HEK293 (cell line): ENCODE data around the gene RAET1G.

Experiments
- EGR2 ChIP-seq: fragments of 450-650 bp; formaldehyde crosslinking; IDR thresholded peaks from 2 replicates; pipeline ENCODE4 v1.5.1; 2016; ENCODE audit warnings: low read depth, missing biosample characterization, missing genetic modification characterization
- GLIS1 ChIP-seq: fragments of 450-650 bp; formaldehyde crosslinking; IDR thresholded peaks from 2 replicates; pipeline ENCODE4 v1.5.1; 2016; ENCODE audit warnings: missing biosample characterization, missing genetic modification characterization
- KLF1 ChIP-seq: fragments of 450-650 bp; formaldehyde crosslinking; IDR thresholded peaks from 2 replicates; pipeline ENCODE4 v1.5.1; 2016; ENCODE audit warnings: missing biosample characterization, missing genetic modification characterization
- KLF7 ChIP-seq: fragments of 450-650 bp; formaldehyde crosslinking; IDR thresholded peaks from 2 replicates; pipeline ENCODE4 v1.5.1; 2016; ENCODE audit warnings: missing biosample characterization, missing genetic modification characterization, borderline replicate concordance
- KLF8 ChIP-seq: fragments of 450-650 bp; formaldehyde crosslinking; IDR thresholded peaks from 2 replicates; pipeline ENCODE4 v1.5.1; 2016; ENCODE audit warnings: missing biosample characterization, missing genetic modification characterization
- PRDM1 ChIP-seq: fragments of 450-650 bp; formaldehyde crosslinking; IDR thresholded peaks from 2 replicates; pipeline ENCODE4; 2016; ENCODE audit warnings: missing biosample characterization, missing genetic modification characterization
- SP2 ChIP-seq: fragments of 450-650 bp; formaldehyde crosslinking; IDR thresholded peaks from 2 replicates; pipeline ENCODE4 v1.5.1; 2016; ENCODE audit warnings: missing biosample characterization, missing genetic modification characterization
- SP7 ChIP-seq: fragments of 450-650 bp; formaldehyde crosslinking; IDR thresholded peaks from 2 replicates; pipeline ENCODE4 v1.5.1; 2016; ENCODE audit warnings: missing biosample characterization, missing genetic modification characterization
- ZBTB17 ChIP-seq: fragments of 450-650 bp; formaldehyde crosslinking; IDR thresholded peaks from 2 replicates; pipeline ENCODE4 v1.5.1; 2016; ENCODE audit warnings: missing biosample characterization, missing genetic modification characterization
- ZBTB48 ChIP-seq: fragments of 450-650 bp; formaldehyde crosslinking; IDR thresholded peaks from 2 replicates; pipeline ENCODE4 v1.5.1; 2016; ENCODE audit warnings: missing biosample characterization, missing genetic modification characterization
- ZFP41 ChIP-seq: fragments of 450-650 bp; formaldehyde crosslinking; IDR thresholded peaks from 2 replicates; pipeline ENCODE4 v1.5.1; 2016; ENCODE audit warnings: missing biosample characterization, missing genetic modification characterization, borderline replicate concordance
- ZIC2 ChIP-seq: fragments of 450-650 bp; formaldehyde crosslinking; IDR thresholded peaks from 2 replicates; pipeline ENCODE4 v1.5.1; 2016; ENCODE audit warnings: missing biosample characterization, missing genetic modification characterization
- ZNF10 ChIP-seq: fragments of 450-650 bp; formaldehyde crosslinking; IDR thresholded peaks from 2 replicates; pipeline ENCODE4 v1.5.1; 2017; ENCODE audit warnings: missing biosample characterization, missing genetic modification characterization
- ZNF133 ChIP-seq: fragments of 450-650 bp; formaldehyde crosslinking; IDR thresholded peaks from 2 replicates; pipeline ENCODE4 v1.5.1; 2016; ENCODE audit warnings: missing biosample characterization, missing genetic modification characterization
- ZNF157 ChIP-seq: fragments of 450-650 bp; formaldehyde crosslinking; IDR thresholded peaks from 2 replicates; pipeline ENCODE4 v1.5.1; 2016; ENCODE audit warnings: missing biosample characterization, missing genetic modification characterization
- ZNF202 ChIP-seq: fragments of 450-650 bp; formaldehyde crosslinking; IDR thresholded peaks from 2 replicates; pipeline ENCODE4 v1.5.1; 2016; ENCODE audit warnings: missing biosample characterization, missing genetic modification characterization, borderline replicate concordance
- ZNF274 ChIP-seq, 2 experiments: fragments of 200-500 bp in 1 of 2; fragments of 450-650 bp in 1 of 2; sonication (Bioruptor generic) in 1 of 2; formaldehyde crosslinking in 1 of 2; IDR thresholded peaks; 2 replicates each; pipeline versions ENCODE4 v1.5.1 to v1.6.1; 2014 to 2016; ENCODE audit warnings: borderline replicate concordance in 1 of 2, inconsistent platforms in 1 of 2, low read length in 1 of 2, missing biosample characterization in 1 of 2, missing genetic modification characterization in 1 of 2
- ZNF433 ChIP-seq: fragments of 450-650 bp; formaldehyde crosslinking; IDR thresholded peaks from 2 replicates; pipeline ENCODE4 v1.5.1; 2016; ENCODE audit warnings: missing biosample characterization, missing genetic modification characterization, low read depth
- ZNF48 ChIP-seq: fragments of 450-650 bp; formaldehyde crosslinking; IDR thresholded peaks from 2 replicates; pipeline ENCODE4 v1.5.1; 2016; ENCODE audit warnings: missing biosample characterization, missing genetic modification characterization
- ZNF501 ChIP-seq: fragments of 450-650 bp; formaldehyde crosslinking; IDR thresholded peaks from 2 replicates; pipeline ENCODE4 v1.5.1; 2016; ENCODE audit warnings: missing biosample characterization, missing genetic modification characterization
- ZNF514 ChIP-seq: fragments of 450-650 bp; formaldehyde crosslinking; IDR thresholded peaks from 2 replicates; pipeline ENCODE4 v1.5.1; 2016; ENCODE audit warnings: missing biosample characterization, missing genetic modification characterization
- ZNF560 ChIP-seq: fragments of 450-650 bp; formaldehyde crosslinking; IDR thresholded peaks from 2 replicates; pipeline ENCODE4 v1.5.1; 2017; ENCODE audit warnings: missing biosample characterization, missing genetic modification characterization, borderline replicate concordance
- ZNF571 ChIP-seq: fragments of 450-650 bp; formaldehyde crosslinking; IDR thresholded peaks from 2 replicates; pipeline ENCODE4 v1.5.0; 2017; ENCODE audit warnings: missing biosample characterization, missing genetic modification characterization
- ZNF621 ChIP-seq: fragments of 450-650 bp; formaldehyde crosslinking; IDR thresholded peaks from 2 replicates; pipeline ENCODE4 v1.5.1; 2017; ENCODE audit warnings: missing biosample characterization, missing genetic modification characterization
- ZNF701 ChIP-seq: fragments of 450-650 bp; formaldehyde crosslinking; IDR thresholded peaks from 2 replicates; pipeline ENCODE4 v1.5.1; 2016; ENCODE audit warnings: missing biosample characterization, missing genetic modification characterization
- ZNF768 ChIP-seq: fragments of 450-650 bp; formaldehyde crosslinking; IDR thresholded peaks from 2 replicates; pipeline ENCODE4 v1.5.1; 2018; ENCODE audit warnings: missing biosample characterization, mild to moderate bottlenecking, missing genetic modification characterization
- ZNF791 ChIP-seq: fragments of 450-650 bp; formaldehyde crosslinking; IDR thresholded peaks from 2 replicates; pipeline ENCODE4 v1.5.1; 2016; ENCODE audit warnings: missing biosample characterization, missing genetic modification characterization
- ZNF792 ChIP-seq: fragments of 450-650 bp; formaldehyde crosslinking; IDR thresholded peaks from 2 replicates; pipeline ENCODE4 v1.5.1; 2016; ENCODE audit warnings: missing biosample characterization, missing genetic modification characterization
- ZNF837 ChIP-seq: fragments of 450-650 bp; formaldehyde crosslinking; IDR thresholded peaks from 2 replicates; pipeline ENCODE4 v1.5.1; 2016; ENCODE audit warnings: missing biosample characterization, missing genetic modification characterization
- TF ChIP-seq, protein P1 (sequence below): fragments of 450-650 bp; formaldehyde crosslinking; IDR thresholded peaks from 2 replicates; pipeline ENCODE4 v1.5.1; 2016; ENCODE audit warnings: missing biosample characterization, missing genetic modification characterization
- TF ChIP-seq, protein P2 (sequence below): fragments of 450-650 bp; formaldehyde crosslinking; IDR thresholded peaks from 2 replicates; pipeline ENCODE4 v1.5.1; 2016; ENCODE audit warnings: missing biosample characterization, missing genetic modification characterization
- TF ChIP-seq, protein P3 (sequence below): fragments of 450-650 bp; formaldehyde crosslinking; IDR thresholded peaks from 2 replicates; pipeline ENCODE4 v1.5.1; 2017; ENCODE audit warnings: missing biosample characterization, missing genetic modification characterization
- TF ChIP-seq, protein P4 (sequence below): fragments of 450-650 bp; formaldehyde crosslinking; IDR thresholded peaks from 2 replicates; pipeline ENCODE4 v1.5.1; 2016; ENCODE audit warnings: missing biosample characterization, missing genetic modification characterization

Gene RAET1G

DNA sequence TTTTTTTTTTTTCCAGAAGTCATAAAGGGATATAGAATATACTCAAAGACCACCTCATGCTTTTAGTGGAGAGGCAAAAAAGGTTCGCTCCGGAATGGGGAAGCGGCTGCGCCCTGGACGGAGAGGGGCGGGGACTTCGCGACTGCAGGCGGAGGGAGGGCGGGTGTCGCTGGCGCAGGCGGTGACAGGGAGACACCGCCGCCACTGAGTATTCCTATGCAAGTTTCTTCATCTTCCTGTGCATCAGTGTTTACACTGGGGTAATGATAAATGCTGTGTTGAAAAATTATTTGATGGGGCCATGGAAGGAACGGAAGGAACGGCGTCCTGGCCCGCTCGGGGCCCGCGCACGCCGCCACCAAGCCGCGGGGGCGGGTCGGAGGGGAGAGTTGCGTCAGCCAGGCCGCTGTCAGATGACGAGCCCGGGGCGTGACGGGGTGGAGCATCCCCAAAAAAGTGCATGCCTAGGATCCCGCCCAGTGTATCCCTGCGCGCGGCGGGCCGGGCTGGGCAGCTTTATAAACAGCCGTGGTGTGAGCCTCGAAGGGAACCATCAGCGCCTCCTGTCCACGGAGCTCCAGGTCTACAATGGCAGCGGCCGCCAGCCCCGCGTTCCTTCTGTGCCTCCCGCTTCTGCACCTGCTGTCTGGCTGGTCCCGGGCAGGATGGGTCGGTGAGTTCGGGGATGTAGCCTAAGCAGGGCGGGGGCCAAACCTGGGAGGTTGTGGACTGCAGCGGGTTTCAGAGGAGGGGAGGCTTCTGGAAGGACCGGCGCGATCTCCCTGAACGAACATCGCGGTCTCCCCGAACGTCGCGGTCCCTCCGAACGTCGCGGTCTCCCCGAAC, 40.8 kb upstream of the RAET1G start, which contains the start of gene ULBP1 (continued):
- TF ChIP-seq, protein P1, sequence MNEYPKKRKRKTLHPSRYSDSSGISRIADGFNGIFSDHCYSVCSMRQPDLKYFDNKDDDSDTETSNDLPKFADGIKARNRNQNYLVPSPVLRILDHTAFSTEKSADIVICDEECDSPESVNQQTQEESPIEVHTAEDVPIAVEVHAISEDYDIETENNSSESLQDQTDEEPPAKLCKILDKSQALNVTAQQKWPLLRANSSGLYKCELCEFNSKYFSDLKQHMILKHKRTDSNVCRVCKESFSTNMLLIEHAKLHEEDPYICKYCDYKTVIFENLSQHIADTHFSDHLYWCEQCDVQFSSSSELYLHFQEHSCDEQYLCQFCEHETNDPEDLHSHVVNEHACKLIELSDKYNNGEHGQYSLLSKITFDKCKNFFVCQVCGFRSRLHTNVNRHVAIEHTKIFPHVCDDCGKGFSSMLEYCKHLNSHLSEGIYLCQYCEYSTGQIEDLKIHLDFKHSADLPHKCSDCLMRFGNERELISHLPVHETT (tag by site-specific recombination) = 0 out of 2 replicates have a peak, but pooled peaks have one; percentile 64
- no peak for TF ChIP-seq ZFP41 (tag by site-specific recombination)
- no peak for TF ChIP-seq ZNF202 (tag by site-specific recombination)
- 0 out of 2 replicates have a peak, but pooled peaks have one; percentile 11 for TF ChIP-seq ZNF133
- TF ChIP-seq SP2 (tag by site-specific recombination) = peak; percentile 89
- TF ChIP-seq SP7 (tag by site-specific recombination) = peak; percentile 93
- TF ChIP-seq KLF1 (tag by site-specific recombination) = peak; percentile 97
- TF ChIP-seq, protein P2, sequence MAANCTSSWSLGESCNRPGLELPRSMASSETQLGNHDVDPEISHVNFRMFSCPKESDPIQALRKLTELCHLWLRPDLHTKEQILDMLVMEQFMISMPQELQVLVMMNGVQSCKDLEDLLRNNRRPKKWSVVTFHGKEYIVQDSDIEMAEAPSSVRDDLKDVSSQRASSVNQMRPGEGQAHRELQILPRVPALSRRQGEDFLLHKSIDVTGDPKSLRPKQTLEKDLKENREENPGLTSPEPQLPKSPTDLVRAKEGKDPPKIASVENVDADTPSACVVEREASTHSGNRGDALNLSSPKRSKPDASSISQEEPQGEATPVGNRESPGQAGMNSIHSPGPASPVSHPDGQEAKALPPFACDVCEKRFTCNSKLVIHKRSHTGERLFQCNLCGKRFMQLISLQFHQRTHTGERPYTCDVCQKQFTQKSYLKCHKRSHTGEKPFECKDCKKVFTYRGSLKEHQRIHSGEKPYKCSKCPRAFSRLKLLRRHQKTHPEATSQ (tag by site-specific recombination) = 0 out of 2 replicates have a peak, but pooled peaks have one; percentile 65
- peak; percentile 53; the same call in 1 of the 2 replicates for TF ChIP-seq ZBTB48 (tag by site-specific recombination)
- TF ChIP-seq ZNF10 (tag by site-specific recombination) = no peak
- no peak for TF ChIP-seq ZNF621 (tag by site-specific recombination)
- TF ChIP-seq KLF7 (tag by site-specific recombination) = peak; percentile 97
- peak; percentile 39; the same call in 1 of the 2 replicates for TF ChIP-seq ZBTB17 (tag by site-specific recombination)
- no peak for TF ChIP-seq ZNF433 (tag by site-specific recombination)
- TF ChIP-seq ZNF701 (tag by site-specific recombination) = no peak
- TF ChIP-seq GLIS1 = peak; percentile 39; the same call in 1 of the 2 replicates
- TF ChIP-seq, protein P3, sequence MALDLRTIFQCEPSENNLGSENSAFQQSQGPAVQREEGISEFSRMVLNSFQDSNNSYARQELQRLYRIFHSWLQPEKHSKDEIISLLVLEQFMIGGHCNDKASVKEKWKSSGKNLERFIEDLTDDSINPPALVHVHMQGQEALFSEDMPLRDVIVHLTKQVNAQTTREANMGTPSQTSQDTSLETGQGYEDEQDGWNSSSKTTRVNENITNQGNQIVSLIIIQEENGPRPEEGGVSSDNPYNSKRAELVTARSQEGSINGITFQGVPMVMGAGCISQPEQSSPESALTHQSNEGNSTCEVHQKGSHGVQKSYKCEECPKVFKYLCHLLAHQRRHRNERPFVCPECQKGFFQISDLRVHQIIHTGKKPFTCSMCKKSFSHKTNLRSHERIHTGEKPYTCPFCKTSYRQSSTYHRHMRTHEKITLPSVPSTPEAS (tag by site-specific recombination) = no peak
- no peak for TF ChIP-seq ZNF48 (tag by site-specific recombination)
- TF ChIP-seq ZNF792 (tag by site-specific recombination) = peak; percentile 75; the same call in 1 of the 2 replicates
- peak; percentile 99 for TF ChIP-seq KLF8 (tag by site-specific recombination)
- no peak for TF ChIP-seq ZNF791
- no peak for TF ChIP-seq ZNF837 (tag by site-specific recombination)
- TF ChIP-seq ZNF768 (tag by site-specific recombination) = peak; percentile 29; the same call in 1 of the 2 replicates
- no peak for TF ChIP-seq ZNF274 (IDR thresholded peaks at IDR 0.05; ENCODE audit: low read length)
- no peak for TF ChIP-seq ZNF274 (tag by site-specific recombination; IDR thresholded peaks at IDR 0.05; ENCODE audit: borderline replicate concordance)
- TF ChIP-seq, protein P4, sequence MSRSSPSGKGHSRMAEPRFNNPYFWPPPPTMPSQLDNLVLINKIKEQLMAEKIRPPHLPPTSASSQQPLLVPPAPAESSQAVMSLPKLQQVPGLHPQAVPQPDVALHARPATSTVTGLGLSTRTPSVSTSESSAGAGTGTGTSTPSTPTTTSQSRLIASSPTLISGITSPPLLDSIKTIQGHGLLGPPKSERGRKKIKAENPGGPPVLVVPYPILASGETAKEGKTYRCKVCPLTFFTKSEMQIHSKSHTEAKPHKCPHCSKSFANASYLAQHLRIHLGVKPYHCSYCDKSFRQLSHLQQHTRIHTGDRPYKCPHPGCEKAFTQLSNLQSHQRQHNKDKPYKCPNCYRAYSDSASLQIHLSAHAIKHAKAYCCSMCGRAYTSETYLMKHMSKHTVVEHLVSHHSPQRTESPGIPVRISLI (tag by site-specific recombination) = peak; percentile 73; the same call in 1 of the 2 replicates
- TF ChIP-seq ZNF501 (tag by site-specific recombination) = peak; percentile 90
- no peak for TF ChIP-seq ZNF514 (tag by site-specific recombination)
- TF ChIP-seq ZIC2 (tag by site-specific recombination) = peak; percentile 53; the same call in 1 of the 2 replicates
- TF ChIP-seq EGR2 = peak; percentile 81
- no peak for TF ChIP-seq ZNF571
- TF ChIP-seq ZNF560 = 0 out of 2 replicates have a peak, but pooled peaks have one; percentile 4
- TF ChIP-seq ZNF157 (tag by site-specific recombination) = 0 out of 2 replicates have a peak, but pooled peaks have one; percentile 15
- no peak for TF ChIP-seq PRDM1
